Measurements from ENCODE around the gene GSK3A.
A peak's percentile ranks its signal among the peaks of the same experiment; 100 is the strongest.

Gene GSK3A

DNA sequence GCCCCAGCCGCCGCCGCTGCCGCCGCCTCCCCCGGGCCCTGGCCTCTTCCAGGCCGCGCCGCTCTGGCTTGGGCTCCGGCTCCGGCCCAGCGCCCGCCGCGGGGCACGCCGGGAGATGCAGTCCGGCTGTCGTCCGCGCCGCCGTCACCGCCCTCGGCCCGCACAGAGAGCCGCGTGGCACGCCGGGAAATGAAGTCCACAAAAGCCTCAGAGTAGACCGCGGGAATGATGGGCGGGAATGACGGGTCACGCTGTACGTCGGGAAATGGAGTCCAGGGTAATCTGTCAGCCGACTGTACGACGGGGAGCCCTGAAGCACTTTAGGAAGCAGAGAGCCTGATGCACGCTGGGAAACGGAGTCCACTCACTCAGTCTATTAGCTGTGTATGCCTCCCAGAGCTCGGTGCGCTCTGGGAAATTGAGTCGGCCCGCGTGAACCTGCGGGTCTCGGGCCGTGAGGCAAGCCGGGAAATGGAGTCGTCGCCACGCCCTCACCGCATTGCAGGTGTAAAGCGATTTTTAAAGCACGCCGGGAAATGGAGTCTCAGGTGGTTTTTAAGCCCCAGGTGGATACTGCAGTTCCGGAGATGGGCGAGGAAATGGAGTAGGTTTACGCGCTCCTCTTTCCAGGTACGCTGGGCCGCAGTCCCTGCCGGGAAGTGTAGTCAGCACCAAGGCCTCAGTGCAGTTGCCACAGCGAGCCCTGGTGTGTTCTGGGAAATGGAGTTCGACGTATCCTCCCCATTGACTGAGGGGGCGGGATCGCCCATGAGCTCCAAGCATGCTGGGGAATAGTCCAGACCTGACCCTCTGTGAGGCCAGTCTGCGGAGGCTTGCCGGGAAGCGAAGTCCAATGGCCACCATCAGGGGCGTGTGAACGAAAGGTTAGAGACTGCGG lies at the start of gene GSK3A:
TSS of gene GSK3A (minus strand) at position 91 of the 898 bp plus-strand sequence. CDS start 137 bp downstream, outside the sequence.
- DNase-seq: peak; percentile 100

DNA sequence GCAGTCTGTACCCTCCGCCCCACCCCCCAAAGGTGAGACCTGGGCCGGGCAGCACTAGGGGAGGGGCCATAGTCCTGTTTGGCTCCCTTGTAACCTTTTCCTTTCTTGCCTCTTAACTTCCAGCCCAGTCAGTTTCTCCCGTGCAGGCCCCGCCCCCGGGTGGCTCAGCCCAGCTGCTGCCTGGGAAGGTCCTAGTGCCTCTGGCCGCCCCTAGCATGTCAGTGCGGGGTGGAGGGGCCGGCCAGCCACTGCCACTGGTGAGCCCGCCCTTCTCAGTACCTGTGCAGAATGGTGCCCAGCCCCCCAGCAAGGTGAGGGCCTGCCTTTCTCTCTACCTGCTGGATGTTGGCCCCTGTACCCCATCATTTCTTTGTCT lies 49.0 kb upstream of the GSK3A start:
- DNase-seq: no peak

DNA sequence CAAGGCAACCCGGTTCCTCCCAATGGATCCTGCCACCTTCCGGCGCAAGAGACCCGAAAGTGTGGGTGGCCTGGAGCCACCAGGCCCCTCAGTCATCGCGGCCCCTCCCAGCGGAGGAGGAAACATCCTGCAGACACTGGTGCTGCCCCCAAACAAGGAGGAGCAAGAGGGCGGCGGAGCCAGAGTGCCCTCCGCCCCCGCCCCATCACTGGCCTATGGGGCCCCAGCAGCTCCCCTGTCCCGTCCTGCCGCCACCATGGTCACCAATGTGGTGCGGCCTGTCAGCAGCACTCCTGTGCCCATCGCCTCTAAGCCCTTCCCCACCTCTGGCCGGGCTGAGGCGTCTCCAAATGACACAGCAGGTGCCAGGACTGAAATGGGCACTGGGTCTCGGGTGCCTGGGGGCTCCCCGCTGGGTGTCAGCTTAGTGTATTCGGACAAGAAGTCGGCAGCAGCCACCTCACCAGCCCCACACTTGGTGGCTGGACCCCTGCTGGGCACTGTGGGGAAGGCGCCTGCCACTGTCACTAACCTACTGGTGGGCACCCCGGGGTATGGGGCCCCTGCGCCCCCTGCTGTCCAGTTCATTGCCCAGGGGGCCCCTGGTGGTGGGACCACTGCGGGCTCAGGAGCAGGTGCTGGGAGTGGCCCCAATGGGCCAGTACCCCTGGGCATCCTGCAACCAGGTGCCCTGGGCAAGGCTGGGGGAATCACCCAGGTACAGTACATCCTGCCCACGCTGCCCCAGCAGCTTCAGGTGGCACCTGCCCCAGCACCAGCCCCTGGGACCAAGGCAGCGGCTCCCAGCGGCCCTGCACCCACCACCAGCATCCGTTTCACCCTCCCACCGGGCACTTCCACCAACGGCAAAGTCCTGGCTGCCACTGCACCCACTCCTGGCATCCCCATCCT lies 48.4 kb upstream of the GSK3A start:
- no peak for DNase-seq

DNA sequence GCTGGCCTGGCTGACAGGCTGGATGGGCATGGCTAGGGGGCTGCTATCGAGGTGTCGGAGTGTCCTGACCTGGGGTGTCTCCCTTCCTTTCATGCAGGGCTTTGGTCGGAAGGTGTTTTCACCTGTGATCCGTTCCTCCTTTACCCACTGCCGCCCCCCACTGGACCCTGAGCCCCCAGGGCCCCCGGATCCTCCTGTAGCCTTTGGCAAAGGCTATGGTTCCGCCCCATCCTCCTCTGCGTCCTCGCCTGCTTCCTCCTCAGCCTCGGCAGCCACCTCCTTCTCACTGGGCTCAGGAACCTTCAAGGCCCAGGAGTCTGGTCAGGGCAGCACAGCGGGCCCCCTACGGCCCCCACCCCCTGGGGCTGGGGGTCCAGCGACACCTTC lies 47.7 kb upstream of the GSK3A start:
- DNase-seq: no peak

DNA sequence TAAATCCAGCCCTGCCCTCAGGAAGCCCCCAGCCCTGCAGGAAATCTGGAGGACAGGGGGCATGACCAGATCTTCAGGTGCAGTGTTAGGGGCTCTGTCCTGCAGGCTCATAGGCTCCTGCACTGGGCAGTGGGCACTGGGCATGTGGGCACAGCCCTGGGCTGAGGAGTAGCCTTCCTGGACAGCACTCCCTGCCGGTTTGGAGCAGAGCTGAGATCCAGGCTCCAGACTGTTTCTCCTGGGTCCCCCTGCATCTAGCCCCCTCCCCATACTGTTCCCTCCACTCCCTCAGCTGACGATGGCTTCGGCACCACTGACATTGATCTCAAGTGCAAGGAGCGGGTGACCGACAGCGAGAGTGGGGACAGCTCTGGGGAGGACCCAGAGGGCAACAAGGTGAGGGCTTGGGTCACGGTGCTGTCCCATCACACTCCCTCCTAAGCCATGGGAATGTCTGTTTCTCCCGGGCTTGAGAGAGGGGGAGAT lies 47.2 kb upstream of the GSK3A start:
- no peak for DNase-seq

DNA sequence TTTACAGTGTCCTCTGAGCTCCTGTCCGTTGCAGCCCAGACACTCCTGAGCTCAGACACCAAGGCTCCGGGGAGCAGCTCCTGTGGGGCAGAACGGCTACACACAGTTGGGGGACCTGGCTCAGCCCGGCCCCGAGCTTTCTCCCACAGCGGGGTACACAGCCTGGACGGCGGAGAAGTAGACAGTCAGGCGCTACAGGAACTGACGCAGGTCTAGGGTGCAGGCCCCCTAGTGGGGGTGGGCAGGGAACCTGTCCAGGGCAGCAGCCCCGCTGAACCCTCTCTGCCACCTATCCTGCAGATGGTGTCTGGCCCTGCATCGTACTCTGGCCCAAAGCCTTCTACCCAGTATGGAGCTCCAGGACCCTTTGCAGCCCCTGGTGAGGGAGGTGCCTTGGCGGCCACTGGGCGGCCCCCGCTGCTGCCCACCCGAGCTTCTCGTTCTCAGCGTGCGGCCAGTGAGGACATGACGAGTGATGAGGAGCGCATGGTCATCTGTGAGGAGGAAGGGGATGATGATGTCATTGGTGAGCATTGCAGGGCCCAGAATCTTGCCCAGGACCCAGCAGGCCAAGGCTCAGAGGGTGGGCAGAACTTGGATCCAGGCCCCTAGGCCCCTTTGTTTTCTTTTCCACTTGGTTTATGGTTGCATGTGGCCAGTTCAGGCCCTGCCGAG lies 46.6 kb upstream of the GSK3A start:
- DNase-seq: no peak

DNA sequence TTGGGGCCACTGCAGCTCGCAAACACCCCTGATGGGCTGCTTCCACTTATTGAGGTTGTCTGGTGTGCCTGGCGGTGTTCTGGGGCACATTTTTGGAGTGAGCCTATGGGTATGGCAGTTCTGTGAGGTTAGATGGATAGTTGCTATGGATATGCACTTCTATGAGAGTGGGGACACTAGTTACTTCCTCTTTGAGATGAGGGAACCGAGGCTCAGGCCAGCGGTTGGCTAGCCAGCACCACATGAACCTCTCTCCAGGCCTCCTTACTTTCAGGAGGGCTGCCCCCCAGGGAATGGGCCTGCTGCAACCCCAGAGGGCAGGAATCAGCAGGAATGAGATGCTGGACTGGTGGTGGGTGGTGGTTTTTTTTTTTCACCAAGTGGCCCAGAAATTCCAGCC lies 46.0 kb upstream of the GSK3A start:
- DNase-seq: no peak

DNA sequence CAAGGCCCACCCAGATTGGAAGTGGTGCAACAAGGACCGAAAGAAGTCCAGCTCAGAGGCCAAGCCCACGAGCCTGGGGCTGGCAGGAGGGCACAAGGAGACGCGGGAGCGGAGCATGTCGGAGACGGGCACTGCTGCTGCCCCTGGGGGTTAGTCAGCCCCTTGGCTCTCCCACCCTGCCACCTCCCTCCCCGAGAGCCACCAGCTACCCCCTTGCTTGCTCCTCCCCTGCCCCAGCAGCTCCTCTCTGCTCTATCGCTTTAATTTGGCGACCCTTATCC lies 45.4 kb upstream of the GSK3A start:
- DNase-seq: no peak

DNA sequence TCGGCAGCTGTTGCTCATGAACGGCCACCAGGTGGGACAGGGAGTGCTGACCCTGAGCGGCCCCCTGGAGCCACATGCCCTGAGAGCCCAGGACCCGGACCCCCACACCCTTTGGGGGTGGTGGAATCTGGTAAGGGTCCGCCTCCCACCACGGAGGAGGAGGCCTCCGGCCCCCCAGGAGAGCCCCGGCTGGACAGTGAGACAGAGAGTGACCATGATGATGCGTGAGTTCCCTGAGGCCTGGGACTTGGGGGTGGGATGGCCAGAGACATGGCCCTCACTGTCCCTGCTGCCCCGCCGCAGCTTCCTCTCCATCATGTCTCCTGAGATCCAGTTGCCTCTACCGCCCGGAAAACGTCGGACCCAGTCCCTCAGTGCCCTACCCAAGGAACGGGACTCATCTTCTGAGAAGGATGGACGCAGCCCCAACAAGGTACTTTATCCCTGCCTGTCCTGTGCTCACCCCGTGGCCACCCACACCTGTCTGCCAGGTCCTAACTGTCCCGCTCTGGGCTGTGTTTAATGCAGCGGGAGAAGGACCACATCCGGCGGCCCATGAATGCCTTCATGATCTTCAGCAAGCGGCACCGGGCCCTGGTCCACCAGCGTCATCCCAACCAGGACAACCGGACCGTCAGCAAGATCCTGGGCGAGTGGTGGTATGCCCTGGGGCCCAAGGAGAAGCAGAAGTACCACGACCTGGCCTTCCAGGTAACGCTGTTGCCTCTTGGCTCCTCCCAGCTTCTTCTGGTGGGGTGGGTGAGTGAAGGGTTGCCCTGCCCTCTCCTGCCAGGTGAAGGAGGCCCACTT lies 44.8 kb upstream of the GSK3A start:
- no peak for DNase-seq

DNA sequence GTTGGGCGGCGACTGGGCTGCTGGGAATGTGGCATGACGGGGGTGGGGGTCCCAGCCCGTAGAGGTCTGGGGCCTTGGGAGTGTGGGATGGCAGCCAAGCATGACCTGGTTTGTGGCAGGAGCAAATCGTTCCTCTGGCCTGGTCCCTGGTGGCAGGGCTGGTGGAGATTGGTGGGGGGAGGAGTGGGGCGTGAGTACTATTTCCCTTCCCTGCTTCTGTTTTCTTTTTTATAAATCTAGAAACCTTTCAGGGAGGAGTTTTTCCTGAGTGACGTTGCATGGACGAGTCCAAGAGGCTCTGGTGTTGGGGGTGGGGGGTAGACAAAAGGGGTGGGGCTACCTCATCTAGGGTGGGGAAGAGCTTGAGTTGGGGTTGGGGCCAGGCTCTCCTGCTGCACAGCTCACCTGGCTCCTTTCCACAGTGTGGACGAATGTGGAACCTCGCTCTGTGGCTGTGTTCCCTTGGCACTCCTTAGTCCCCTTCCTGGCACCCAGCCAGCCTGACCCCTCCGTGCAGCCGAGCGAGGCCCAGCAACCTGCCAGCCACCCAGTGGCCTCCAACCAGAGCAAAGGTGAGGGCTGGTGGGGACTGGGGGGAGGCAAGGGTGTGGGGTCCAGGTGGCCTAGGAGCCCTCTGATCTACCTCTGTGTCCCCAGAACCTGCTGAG lies 44.1 kb upstream of the GSK3A start:
- DNase-seq: no peak

DNA sequence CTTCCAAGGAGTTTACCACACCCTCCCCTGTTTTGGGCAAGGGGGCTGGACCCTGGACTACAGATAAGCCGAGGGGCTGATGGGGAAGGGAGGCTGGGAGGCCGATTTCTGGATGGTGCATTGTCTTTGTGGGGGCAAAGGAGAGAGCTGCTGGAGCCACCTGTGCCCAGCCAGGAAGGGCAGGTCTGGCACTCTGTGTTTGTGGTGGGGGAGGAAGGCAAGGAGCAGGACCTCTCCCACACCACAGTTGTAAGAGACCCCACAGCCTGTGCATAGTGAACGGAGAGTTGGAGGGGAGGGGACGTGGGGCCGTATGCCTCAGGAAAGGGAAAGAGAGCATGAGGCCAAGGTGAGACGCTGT lies 43.6 kb upstream of the GSK3A start:
- no peak for DNase-seq

DNA sequence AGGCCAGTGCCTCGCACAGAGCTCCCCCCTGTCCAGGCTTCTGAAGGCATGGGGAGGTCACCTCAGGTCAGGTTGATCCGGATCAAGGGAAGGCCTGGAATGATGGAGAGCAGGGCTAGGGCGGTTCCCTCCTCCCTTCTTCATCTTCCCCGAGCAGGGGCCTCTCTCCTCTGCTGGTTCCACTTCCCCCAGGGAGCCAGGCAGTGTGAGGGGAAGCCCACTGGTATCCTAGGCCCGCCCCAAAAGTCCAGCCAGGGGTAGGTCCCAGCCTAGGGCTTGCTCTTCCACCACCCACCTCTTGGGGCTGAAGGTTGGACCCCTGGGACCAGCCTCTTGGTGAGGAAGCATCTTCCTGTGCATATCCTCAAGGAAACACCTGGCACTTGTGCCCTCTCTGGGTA lies 43.1 kb upstream of the GSK3A start:
- DNase-seq: no peak

DNA sequence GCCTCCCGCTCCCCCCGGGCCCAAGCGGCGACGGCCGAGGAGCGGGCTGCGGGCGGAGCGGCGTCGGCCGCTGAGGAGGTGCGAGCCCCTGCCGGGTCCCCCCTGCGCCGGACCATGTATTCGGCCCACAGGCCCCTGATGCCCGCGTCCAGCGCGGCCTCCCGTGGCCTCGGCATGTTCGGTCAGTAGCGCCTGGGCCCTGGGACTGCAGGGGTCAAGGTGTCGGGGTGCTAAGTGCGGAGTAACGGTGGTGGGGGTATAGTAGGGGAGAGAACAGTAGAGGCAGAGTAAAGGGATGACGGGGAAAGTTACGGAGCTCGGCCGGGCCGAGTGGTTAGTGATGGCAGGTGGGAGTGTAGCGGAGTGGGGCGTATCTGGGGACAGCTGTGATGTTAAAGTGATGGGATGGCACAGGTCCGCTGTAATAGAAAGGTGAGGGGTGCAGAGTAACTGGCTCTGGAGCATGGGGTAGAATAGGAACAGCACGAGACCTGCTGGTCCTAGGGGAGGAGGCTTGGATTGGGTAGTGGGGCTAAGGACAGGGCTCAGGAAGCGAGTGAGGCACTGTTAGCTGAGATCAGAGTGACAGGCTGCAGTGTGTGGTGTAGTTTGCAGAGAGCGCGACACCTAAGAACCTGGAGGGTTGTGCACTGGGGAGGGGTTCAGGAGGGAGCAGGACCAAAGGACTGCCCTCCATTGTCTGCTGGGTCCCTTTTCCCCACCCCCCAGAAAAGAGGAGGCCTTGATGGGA lies 42.4 kb upstream of the GSK3A start:
- DNase-seq: no peak

DNA sequence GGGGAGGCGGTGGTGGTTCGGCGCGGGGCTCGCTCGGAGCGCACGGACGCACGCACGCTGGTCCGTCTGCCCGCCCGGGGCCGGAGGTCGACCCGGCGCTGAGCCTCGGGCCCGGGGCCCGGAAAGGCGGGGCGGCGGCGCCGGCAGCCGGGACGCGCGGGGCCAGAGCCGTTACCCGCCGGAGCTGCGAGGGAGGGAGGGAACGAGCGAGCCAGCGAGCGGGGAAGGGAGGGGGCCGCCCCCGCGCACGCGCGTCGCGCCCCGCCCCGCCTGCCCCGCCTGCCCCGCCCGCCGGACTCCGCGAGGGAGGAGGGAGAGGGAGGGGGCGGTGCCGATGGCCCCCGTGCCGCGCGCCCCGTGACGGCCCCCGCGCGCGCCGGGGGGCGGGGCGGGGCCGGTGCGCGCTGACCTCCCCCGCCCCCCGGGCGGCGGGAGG lies 41.7 kb upstream of the GSK3A start:
- peak; percentile 74 for DNase-seq

DNA sequence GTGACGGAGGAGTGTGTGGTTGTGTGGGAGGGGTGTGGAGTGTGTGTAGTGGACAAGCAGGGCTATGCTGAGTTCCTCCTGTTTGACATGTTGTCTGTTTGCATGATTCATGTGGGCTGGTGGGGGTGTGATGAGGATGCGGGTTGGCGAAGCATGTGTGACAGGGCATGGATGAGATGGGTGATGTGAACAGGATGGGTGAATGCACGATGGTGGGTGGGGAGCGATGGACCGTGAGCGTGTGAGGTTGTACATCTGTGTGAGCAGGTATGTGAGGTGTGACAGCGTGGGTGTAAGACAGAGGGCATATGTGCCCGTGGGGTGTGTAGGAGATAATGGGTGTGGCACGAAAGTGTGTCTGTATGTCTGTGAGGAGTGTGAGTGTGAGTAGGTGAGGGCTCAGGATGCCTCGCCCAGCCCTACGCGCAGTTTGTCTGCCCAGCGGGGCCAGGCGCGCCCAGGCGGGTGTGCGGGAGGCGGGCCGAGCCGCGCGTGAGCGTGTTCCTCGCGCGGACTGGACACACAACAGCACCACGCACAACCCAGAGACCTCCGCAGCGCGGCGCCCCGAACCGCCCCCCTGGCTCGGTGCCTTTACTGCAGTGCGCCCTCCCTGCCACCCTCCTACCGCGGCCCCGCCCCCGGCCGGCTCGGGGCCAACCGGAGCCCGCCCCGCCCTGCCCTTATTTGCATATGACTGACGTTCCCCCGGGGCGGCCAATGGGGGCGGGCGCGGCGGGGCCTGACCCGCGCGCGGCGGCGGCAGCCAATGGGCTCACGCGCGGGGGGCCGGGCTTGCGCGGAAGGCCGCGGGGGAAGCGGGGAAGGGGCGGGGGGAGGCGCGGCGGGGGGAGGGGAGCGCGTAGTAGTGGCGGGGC lies 41.0 kb upstream of the GSK3A start:
- peak; percentile 93 for DNase-seq

DNA sequence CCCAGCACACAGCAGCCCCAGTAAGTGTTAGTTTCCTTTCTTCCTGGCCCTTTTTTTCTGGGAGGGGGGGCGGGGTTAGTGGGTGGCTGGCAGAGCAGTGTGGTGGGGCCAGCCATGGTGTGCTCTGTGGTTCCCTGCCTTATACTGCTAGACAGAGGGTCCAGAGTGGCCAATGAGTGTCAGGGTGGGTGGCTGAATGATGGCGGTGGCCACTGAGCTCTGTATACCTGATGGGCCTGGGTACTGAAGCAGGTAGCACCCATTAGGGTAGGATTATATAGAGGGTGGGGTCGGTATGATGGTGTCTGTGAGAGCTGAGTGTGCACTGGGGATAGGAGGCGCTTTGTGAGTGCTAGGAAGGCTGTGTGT lies 40.4 kb upstream of the GSK3A start:
- DNase-seq: no peak

DNA sequence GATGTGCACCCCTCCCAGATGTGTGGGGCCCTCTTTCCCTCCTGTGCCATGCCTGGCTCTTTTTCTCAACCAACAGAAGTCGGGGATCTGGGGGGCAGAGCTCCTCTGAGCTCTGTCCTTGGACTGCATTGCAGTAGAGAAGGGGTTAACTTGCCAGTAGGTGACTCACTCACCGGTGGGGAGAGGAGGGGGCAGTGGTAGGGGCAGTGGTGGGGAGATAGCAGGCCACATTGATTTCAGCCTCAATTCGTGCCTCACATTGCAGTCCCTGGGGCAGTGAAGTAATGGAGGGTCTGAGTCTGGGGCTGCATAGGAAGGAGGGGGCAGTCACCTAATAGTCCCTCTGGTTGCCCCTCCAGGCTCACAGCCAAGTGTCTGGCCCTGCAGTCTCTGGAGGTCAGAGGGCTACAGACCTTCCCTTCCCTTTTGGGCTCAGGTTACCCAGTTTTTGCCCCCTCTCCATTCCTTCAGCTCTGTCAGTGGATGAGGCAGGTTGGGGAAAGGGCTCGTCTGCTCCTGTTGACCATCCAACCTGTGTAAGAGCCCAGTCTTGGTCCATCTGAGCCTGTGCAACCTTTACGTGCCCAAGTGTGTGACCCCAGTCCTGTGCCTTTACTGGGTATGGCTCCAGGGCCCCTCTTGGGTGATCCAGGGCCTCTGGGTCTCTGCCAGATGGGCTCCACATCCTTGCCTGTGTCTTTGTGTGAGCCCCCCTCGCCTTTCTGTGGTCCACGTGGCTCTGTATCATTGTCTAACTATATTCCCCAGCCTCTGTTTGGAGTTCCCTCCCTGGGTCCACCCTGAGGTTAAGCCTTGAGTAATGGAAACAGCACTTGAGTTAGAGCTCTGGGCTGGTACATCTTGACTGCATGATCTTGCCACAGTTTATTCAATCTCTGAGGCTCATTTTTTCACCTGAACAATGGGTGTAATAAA lies 39.7 kb upstream of the GSK3A start:
- peak; percentile 60 for DNase-seq

DNA sequence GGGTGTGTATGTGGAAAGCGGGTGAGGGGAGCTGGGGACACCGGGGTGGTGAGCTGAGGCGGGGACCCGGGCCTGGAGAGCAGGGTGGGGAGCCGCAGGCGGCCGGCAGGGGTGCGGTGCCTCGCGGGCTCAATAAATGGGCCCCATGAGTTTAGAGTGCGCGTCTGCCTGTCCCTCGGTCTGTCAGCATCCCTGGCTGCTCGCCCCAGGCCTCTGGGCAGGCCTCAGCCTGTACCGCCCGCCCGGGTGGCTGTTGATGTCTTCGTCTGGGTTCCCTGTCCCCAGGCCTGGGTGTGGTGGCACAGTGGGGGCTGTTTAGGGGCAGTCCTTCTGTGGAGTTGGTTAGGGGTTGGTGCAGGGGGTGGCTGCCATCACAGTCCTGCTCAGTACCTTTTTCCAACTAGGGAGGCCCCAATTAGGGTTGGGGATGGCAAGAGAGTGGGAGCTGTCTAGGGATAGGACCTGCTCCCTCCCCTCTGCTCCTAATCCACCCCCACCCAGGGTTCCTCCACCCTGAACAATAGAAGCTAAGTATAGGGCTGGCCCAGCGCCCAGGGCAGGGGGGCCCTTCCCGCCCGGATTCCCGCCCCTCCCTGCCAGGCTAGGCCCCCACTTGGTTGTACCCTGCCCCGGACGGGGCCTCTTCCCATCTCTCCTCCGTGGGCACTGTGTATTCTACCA lies 38.9 kb upstream of the GSK3A start:
- DNase-seq: peak; percentile 71

DNA sequence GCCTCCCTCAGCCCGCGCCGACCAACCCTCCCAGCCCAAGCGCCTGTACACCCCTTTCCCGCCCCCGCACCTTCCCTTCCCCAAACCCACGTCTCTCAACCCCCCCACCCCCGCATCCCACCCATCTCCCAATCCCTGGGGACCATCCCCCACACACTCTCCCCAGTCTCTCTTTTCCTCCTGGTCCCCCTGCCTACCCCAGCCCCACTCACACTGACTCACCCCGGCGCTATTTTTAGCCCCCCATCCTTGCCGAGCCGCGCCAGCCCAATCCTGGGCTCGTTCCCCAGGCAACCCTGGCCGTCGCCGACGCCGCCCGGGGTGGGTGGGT lies 38.4 kb upstream of the GSK3A start:
- no peak for DNase-seq
